Breast epithelium (tissue), 4 donors: ENCODE data around the gene JCAD. TPM values are rescaled to one million over a fixed set of nuclear protein-coding genes. Genes with fewer than 3 reads are reported as not detected.
"Not testable (repeated sequence)": the region's sequence is repeated elsewhere in the genome, so short reads cannot be mapped to it uniquely, and the experiment has no call there.

Experiments
- DNase-seq, 2 donors: peaks; one replicate each; pipeline ENCODE4 v3.0.0-alpha.2; 2019; ENCODE audit warnings: low spot score in 2 of 2
- H3K27ac ChIP-seq, 2 donors: fragments of 200-600 bp; sonication (generic) in 1 of 2; one replicate each; pipeline ENCODE4 v1.5.1; 2016 to 2019; ENCODE audit warnings: mild to moderate bottlenecking in 1 of 2
- H3K27me3 ChIP-seq, 2 donors: fragments of 200-600 bp; sonication (generic) in 1 of 2; one replicate each; pipeline versions ENCODE4 v1.5.1 to v1.6.0; 2017 to 2019; ENCODE audit warnings: control low read depth in 1 of 2, mild to moderate bottlenecking in 1 of 2
- H3K36me3 ChIP-seq: fragments of 200-600 bp; one replicate; pipeline ENCODE4 v1.5.1; 2019
- H3K4me1 ChIP-seq, 2 donors: fragments of 200-600 bp; sonication (generic); one replicate each; pipeline ENCODE4 v1.5.1; 2016 to 2019; ENCODE audit warnings: control low read depth in 1 of 2
- H3K4me3 ChIP-seq, 3 donors: fragments of 200-600 bp; sonication (generic); 1 replicate in 2 of 3; 2 replicates in 1 of 3; pipeline ENCODE4 v1.5.1; 2016 to 2019; ENCODE audit warnings: mild to moderate bottlenecking in 3 of 3, moderate library complexity in 2 of 3
- H3K9me3 ChIP-seq, 2 donors: fragments of 200-600 bp; sonication (generic) in 1 of 2; one replicate each; pipeline ENCODE4 v1.5.1; 2016 to 2019; ENCODE audit warnings: control low read depth in 1 of 2
- CTCF ChIP-seq, 3 donors: fragments of 450-650 bp; IDR thresholded peaks; one replicate each; pipeline ENCODE4 v1.5.1; 2016 to 2017; ENCODE audit warnings: antibody characterized with exemption in 3 of 3, mild to moderate bottlenecking in 3 of 3, moderate library complexity in 3 of 3
- POLR2A ChIP-seq: fragments of 450-650 bp; IDR thresholded peaks from one replicate; pipeline ENCODE4 v1.6.1; 2016; ENCODE audit warnings: antibody characterized with exemption, mild to moderate bottlenecking, moderate library complexity
- POLR2AphosphoS5 ChIP-seq, 3 donors: sonication (generic); formaldehyde crosslinking; IDR thresholded peaks; one replicate each; pipeline ENCODE4 v1.6.1; 2017; ENCODE audit warnings: antibody characterized with exemption in 3 of 3
- intact Hi-C: fragments of 100-400 bp; cut with DNase I; formaldehyde crosslinking; loops from one replicate; pipeline ENCODE4 v1.15.1; 2023; ENCODE audit warnings: low total_unique reads
- total RNA-seq, 3 donors: library from RNA; depleted of rRNA; stranded (reverse); fragments of >200 nt; gene quantifications; one replicate each; pipeline ENCODE4 v1.1.0, GENCODE V29; 2016

JCAD gene
- total RNA-seq, 3 donors from 2014 or later: 11.1 to 69.3 (median 16.1) TPM

- Histone ChIP-seq H3K9me3 (peaks cover 8 to 11% of the 10 kb centered on the region in 2 donors), H3K27me3 (no peaks in the 10 kb centered on the region), H3K36me3 (no peaks in the 10 kb centered on the region), H3K4me1 (no peaks in the 10 kb centered on the region), H3K4me3 (no peak overlapping the region), H3K27ac (no peak overlapping the region)
- intact Hi-C loops: no loop called here
- no peak for DNase-seq
- TF ChIP-seq POLR2AphosphoS5 (IDR thresholded peaks at IDR 0.05): no peak
- TF ChIP-seq POLR2A: no peak
- TF ChIP-seq CTCF (IDR thresholded peaks at IDR 0.05): no peak
Observed at GRCh38 chr10:29982997-29983648, 76.3 kb downstream of the JCAD start.

DNA sequence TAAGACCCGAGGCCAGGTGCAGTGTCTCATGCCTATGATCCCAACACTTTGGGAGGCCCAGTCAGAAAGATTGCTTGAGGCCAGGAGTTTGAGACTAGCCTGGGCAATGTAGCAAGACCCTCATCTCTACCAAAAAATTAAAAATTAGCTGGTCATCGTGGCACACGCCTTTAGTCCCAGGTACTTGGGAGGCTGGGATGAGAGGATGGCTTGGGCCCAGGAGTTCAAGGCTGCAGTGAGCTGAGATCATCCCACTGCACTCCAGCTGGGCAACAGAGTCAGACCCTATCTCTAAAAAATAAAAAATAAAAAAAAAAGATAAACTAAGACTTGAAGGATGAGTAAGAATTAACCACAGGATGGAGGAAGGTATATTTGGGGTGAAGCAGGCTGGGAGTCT is 77.9 kb downstream of the JCAD start:
- H3K9me3 ChIP-seq: peaks cover 8 to 11% of the 10 kb centered on the region in 2 donors
- intact Hi-C loops: no loop called here
- no peak overlapping the region for H3K27ac ChIP-seq
- H3K36me3 ChIP-seq: no peaks in the 10 kb centered on the region
- no peaks in the 10 kb centered on the region for H3K4me1 ChIP-seq
- H3K27me3 ChIP-seq: no peaks in the 10 kb centered on the region
- no peak for TF ChIP-seq CTCF (IDR thresholded peaks at IDR 0.05)
- no peak for TF ChIP-seq POLR2AphosphoS5 (IDR thresholded peaks at IDR 0.05)
- no peak for TF ChIP-seq POLR2A
- no peak for DNase-seq
- H3K4me3 ChIP-seq: no peak overlapping the region

- peaks cover 8 to 11% of the 10 kb centered on the region in 2 donors for H3K9me3 ChIP-seq
- no peaks in the 10 kb centered on the region for H3K36me3 ChIP-seq
- no peak overlapping the region for H3K4me3 ChIP-seq
- intact Hi-C loops: no loop called here
- H3K4me1 ChIP-seq: no peaks in the 10 kb centered on the region
- no peak for DNase-seq
- TF ChIP-seq POLR2A: no peak
- no peak for TF ChIP-seq CTCF (IDR thresholded peaks at IDR 0.05)
- no peak for TF ChIP-seq POLR2AphosphoS5 (IDR thresholded peaks at IDR 0.05)
- H3K27me3 ChIP-seq: no peaks in the 10 kb centered on the region
- no peak overlapping the region for H3K27ac ChIP-seq
Observed at GRCh38 chr10:29980084-29980483, 79.3 kb downstream of the JCAD start.

DNA sequence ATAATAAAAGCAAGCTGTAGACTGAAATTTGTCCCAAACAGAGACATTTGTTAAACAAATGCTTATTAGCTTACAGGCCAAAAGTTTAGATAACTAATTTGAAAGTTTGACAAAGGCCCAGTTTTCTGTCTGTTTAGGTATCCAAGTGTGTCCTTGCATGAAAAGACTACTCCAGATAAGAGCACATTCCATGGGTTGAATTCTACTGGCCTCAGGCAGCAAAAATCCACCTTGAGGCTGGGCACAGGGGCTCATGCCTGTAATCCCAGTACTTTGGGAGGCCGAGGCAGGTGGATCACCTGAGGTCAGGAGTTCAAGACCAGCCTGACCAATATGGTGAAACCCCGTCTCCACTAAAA is 80.0 kb downstream of the JCAD start:
- H3K27me3 ChIP-seq, DNase-seq, intact Hi-C loops, H3K4me3 ChIP-seq, H3K36me3 ChIP-seq, H3K4me1 ChIP-seq, H3K27ac ChIP-seq: not testable (repeated sequence)
- peaks cover 8 to 11% of the 10 kb centered on the region in 2 donors for H3K9me3 ChIP-seq

- Histone ChIP-seq H3K36me3 (no peaks in the 10 kb centered on the region), H3K27me3 (no peaks in the 10 kb centered on the region), H3K4me3 (no peak overlapping the region), H3K4me1 (no peaks in the 10 kb centered on the region), H3K9me3 (no peaks in the 10 kb centered on the region), H3K27ac (no peak overlapping the region)
- TF ChIP-seq POLR2A (no peak), POLR2AphosphoS5 (IDR thresholded peaks at IDR 0.05) (no peak)
- DNase-seq: no peak
- intact Hi-C loops: no loop called here
Observed at GRCh38 chr10:29977171-29977570, 82.2 kb downstream of the JCAD start.

GRCh38 chr10:29976134-29976533 is 83.3 kb downstream of the JCAD start:
- TF ChIP-seq POLR2A: no peak
- no peak for DNase-seq
- Histone ChIP-seq H3K9me3 (no peaks in the 10 kb centered on the region), H3K27me3 (no peaks in the 10 kb centered on the region), H3K36me3 (no peaks in the 10 kb centered on the region), H3K4me3 (no peak overlapping the region), H3K4me1 (no peaks in the 10 kb centered on the region), H3K27ac (no peak overlapping the region)
- intact Hi-C loops: no loop called here

DNA sequence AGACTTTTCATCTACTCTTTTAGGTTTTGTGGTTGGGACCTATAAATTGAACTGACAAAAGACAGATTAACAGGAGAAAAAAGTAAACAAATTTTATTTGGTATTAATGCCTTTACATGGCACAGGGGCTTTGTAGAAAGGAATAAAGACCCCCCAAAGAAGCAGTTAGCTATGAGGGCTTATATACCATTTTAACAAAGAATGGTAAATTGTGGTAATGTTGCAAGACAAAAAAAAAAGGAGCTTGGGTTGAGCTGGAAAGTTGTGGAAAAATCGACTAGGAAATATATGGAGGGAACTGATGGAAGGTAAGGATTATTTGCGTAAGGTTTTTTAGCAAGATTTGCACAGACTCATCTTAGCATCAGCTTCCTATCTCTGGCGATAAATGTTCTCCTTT is 84.6 kb downstream of the JCAD start:
- Histone ChIP-seq H3K4me1 (no peaks in the 10 kb centered on the region), H3K4me3 (no peak overlapping the region)
- intact Hi-C loops: no loop called here

More for the DNA sequence above, 84.6 kb downstream of the JCAD start:
- no peak for DNase-seq
- Histone ChIP-seq H3K36me3 (no peaks in the 10 kb centered on the region), H3K9me3 (no peaks in the 10 kb centered on the region), H3K27me3 (no peaks in the 10 kb centered on the region), H3K27ac (no peak overlapping the region)
- TF ChIP-seq CTCF (IDR thresholded peaks at IDR 0.05) (no peak), POLR2AphosphoS5 (IDR thresholded peaks at IDR 0.05) (no peak), POLR2A (no peak)
